Measurements from ENCODE around the gene SRRM5. TPM values are rescaled to one million over a fixed set of nuclear protein-coding genes. Genes with fewer than 3 reads are reported as not detected.
A peak's percentile ranks its signal among the peaks of the same experiment; 100 is the strongest.

Gene SRRM5
- total and polyA plus RNA-seq, 2 of the 13 experiments (the other 11 are each of a cell fraction or from before 2014, with no cell fraction given): 0.11 to 0.16 TPM

DNA sequence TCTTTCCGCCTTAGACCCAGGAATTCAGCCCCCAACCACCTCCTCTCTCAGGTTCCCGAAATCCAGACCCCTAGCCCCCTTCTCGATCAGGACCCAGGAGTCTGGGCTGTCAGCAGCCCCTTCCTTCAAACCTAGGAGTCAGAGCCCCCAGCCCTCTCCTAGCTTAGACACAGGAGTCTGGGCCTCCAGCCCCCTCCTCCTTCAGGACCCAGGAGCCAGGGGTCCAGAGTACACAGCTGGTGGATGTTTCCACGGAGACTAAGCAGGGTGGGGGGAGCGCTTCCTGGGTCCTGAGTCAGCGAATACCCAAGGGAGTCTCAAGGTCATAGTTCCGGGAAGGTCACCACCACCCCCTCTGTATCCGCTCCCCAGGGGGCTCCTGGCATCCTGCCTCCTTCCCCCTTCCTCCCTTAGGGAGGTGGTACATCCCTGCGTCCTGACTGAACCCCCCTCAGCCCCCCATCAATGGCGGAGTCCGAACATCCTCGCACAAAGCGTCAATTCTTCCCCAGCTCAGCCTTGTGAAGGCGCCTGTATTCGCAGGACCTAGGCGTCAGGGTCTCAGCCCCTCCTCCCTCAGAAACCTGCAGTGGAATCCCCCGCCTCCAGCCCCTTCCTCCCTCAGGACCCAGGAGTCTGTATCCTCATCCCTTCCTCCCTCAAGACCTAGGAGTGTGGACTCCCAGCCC lies 23.1 kb downstream of the SRRM5 start:
- Histone ChIP-seq H3K4me2 (ENCODE audit: low read depth, low read length) (peak overlapping the region; percentile 92), H3K79me2 (ENCODE audit: insufficient read depth, low read length) (no peaks in the 10 kb centered on the region), H4K20me1 (ENCODE audit: insufficient read depth, low read length) (no peaks in the 10 kb centered on the region), H3K4me3 (replicated peaks in 1 of 3; ENCODE audit: insufficient read depth in 1 of 3, low read depth in 2 of 3, low read length in 3 of 3) (peak overlapping the region; percentile 61 to 76 (median 67)), H2AFZ (ENCODE audit: low read length) (no peak overlapping the region), H3K36me3 (replicated peaks in 1 of 2; ENCODE audit: control insufficient read depth in 1 of 2, insufficient read depth in 2 of 2, low read length in 2 of 2) (no peaks in the 10 kb centered on the region), H3K9ac (ENCODE audit: insufficient read depth, low read depth, low read length) (peak overlapping the region; percentile 87), H3K4me1 (ENCODE audit: insufficient read depth, low read length) (peaks cover 59% of the 10 kb centered on the region), H3K9me3 (ENCODE audit: low read length) (no peaks in the 10 kb centered on the region), H3K27me3 (ENCODE audit: control insufficient read depth in 1 of 2, insufficient read depth in 2 of 2, low read length in 2 of 2) (no peaks in the 10 kb centered on the region), H3K27ac (ENCODE audit: extremely low read length, insufficient read depth, low read length) (peak overlapping the region; percentile 90)
- ATAC-seq (peak; percentile 74), DNase-seq (ENCODE audit: low spot score) (peak; percentile 69), FAIRE-seq (peak; percentile 73)
- in situ Hi-C loops (cut with HindIII; ENCODE audit: extremely low pct_ligation_motif_present, low pct_unique_long_range_greater_than_20kb): no loop called here
- POLR2A ChIA-PET: interaction anchor here (0.6 to 2.3 kb wide), 8 partner anchors 10 to 577 kb away, joined by 3 to 20 read pairs (median 4); partner anchors contain the start of genes IRGQ, ZNF227 and ZNF576
- 1% methylated on average over 14 of the region's 17 CpGs for WGBS (ENCODE audit: low lambda C conversion rate)
- CTCF ChIA-PET (ENCODE audit: low intra/inter-chr PET ratio, low total read pairs): no interaction called here
- intact Hi-C loops (cut with micrococcal nuclease; ENCODE audit: unreplicated experiment): loop anchor here (2.0 kb wide), 1 partner anchor 16 kb away; the partner anchor contains the start of gene ZNF428
- no TSS peak for BruUV-seq (replicated peaks)
- TF ChIP-seq BHLHE40 (IDR thresholded peaks at IDR 0.05; ENCODE audit: low read length) (peak; percentile 90), PAWR (CRISPR knock-in tag; IDR thresholded peaks at IDR 0.05; ENCODE audit: borderline replicate concordance) (0 out of 2 replicates have a peak, but pooled peaks have one; percentile 68), NR2F2 (IDR thresholded peaks at IDR 0.05; ENCODE audit: borderline replicate concordance, low read depth) (0 out of 2 replicates have a peak, but pooled peaks have one; percentile 43), KLF16 (CRISPR knock-in tag; IDR thresholded peaks at IDR 0.05) (peak in 1 of 2 experiments; percentile 16; a peak in 1 of 4 replicates), TRAFD1 (CRISPR knock-in tag; IDR thresholded peaks at IDR 0.05; ENCODE audit: borderline replicate concordance) (no peak), ZNF761 (CRISPR knock-in tag; conservative IDR thresholded peaks at IDR 0.05) (0 out of 2 replicates have a peak, but pooled peaks have one; percentile 63), RAD21 (CRISPR knock-in tag; IDR thresholded peaks at IDR 0.05) (0 out of 2 replicates have a peak, but pooled peaks have one; percentile 15), GATAD2A (CRISPR knock-in tag; IDR thresholded peaks at IDR 0.05) (peak; percentile 76), ZBTB7A (CRISPR knock-in tag; IDR thresholded peaks at IDR 0.05) (peak; percentile 96), NR3C1 (CRISPR knock-in tag; IDR thresholded peaks at IDR 0.05) (no peak), TBX3 (IDR thresholded peaks at IDR 0.05; ENCODE audit: borderline replicate concordance) (no peak)
- TF ChIP-seq, protein P1, sequence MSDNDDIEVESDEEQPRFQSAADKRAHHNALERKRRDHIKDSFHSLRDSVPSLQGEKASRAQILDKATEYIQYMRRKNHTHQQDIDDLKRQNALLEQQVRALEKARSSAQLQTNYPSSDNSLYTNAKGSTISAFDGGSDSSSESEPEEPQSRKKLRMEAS (IDR thresholded peaks at IDR 0.05): peak; percentile 39
- TF ChIP-seq, protein P2, sequence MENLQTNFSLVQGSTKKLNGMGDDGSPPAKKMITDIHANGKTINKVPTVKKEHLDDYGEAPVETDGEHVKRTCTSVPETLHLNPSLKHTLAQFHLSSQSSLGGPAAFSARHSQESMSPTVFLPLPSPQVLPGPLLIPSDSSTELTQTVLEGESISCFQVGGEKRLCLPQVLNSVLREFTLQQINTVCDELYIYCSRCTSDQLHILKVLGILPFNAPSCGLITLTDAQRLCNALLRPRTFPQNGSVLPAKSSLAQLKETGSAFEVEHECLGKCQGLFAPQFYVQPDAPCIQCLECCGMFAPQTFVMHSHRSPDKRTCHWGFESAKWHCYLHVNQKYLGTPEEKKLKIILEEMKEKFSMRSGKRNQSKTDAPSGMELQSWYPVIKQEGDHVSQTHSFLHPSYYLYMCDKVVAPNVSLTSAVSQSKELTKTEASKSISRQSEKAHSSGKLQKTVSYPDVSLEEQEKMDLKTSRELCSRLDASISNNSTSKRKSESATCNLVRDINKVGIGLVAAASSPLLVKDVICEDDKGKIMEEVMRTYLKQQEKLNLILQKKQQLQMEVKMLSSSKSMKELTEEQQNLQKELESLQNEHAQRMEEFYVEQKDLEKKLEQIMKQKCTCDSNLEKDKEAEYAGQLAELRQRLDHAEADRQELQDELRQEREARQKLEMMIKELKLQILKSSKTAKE (CRISPR knock-in tag; IDR thresholded peaks at IDR 0.05; ENCODE audit: borderline replicate concordance): peak; percentile 50; the same call in 1 of the 2 replicates
- TF ChIP-seq, protein P3, sequence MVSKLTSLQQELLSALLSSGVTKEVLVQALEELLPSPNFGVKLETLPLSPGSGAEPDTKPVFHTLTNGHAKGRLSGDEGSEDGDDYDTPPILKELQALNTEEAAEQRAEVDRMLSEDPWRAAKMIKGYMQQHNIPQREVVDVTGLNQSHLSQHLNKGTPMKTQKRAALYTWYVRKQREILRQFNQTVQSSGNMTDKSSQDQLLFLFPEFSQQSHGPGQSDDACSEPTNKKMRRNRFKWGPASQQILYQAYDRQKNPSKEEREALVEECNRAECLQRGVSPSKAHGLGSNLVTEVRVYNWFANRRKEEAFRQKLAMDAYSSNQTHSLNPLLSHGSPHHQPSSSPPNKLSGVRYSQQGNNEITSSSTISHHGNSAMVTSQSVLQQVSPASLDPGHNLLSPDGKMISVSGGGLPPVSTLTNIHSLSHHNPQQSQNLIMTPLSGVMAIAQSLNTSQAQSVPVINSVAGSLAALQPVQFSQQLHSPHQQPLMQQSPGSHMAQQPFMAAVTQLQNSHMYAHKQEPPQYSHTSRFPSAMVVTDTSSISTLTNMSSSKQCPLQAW (CRISPR knock-in tag; IDR thresholded peaks at IDR 0.05): peak; percentile 61; the same call in 1 of the 2 replicates

Data from HepG2 (cell line).